D721Med (cell line): ENCODE results near the gene PARP12.

ENCODE experiments used
- DNase-seq: peaks from one replicate; pipeline ENCODE4 v3.0.0; 2011; ENCODE audit warnings: low spot score; ENCODE audit not compliant: insufficient read length
- FAIRE-seq: peaks from 2 replicates; lab custom pipeline; 2011; peaks lifted over from hg19 to GRCh38; lab: Jason Lieb, UNC
- CTCF ChIP-seq: IDR thresholded peaks from 2 replicates; pipeline ENCODE4 v1.5.1; 2012; ENCODE audit warnings: mild to moderate bottlenecking, control low read depth; ENCODE audit not compliant: insufficient read depth; ENCODE audit errors: missing control alignments

PARP12 gene

GRCh38 chr7:139976055-139976837, 86.5 kb downstream of the PARP12 start:
- no peak for TF ChIP-seq CTCF
- DNase-seq (no peak), FAIRE-seq (no peak)

DNA sequence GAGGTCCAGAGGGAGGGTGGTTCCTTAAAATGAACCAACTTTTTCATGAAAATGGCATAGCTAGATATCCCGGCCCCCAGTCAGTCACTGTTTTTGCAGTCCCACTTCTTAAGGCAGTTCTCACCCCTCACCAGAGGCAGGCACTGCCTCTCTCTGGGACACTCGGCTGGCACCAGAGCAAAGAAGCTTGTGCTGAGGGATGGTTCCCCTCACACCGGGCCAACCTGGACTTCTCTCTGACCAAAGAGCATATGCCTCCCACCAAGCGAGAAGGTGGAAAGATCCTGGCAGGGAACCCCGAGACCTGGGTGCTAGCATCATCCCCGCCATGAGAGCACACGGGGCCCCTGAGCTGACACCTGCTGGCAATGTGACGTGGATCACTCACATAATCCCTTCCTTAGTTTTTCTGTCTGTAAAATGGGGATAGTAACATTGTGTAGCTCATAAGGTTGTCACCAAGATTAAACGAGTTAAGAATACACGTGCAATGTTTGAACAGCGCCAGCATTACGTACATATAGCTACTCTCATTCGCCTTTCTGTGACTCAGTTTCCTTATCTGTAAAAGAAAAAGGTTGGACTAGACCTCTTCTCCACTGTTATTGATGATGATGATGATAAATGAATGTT, 88.5 kb downstream of the PARP12 start:
- FAIRE-seq (no peak), DNase-seq (no peak)
- TF ChIP-seq CTCF: no peak
